GM12865 (cell line): ENCODE data around the gene TBC1D2B.
A peak's percentile ranks its signal among the peaks of the same experiment; 100 is the strongest.

Experiments
- DNase-seq: peaks from one replicate; pipeline ENCODE4 v3.0.0; 2010; ENCODE audit warnings: low read depth
- H3K4me3 ChIP-seq: 2 replicates; pipeline ENCODE4 v1.5.1; 2011; ENCODE audit warnings: mild to moderate bottlenecking, low read depth, low read length, control low read depth
- CTCF ChIP-seq: IDR thresholded peaks from 2 replicates; pipeline ENCODE4 v1.5.1; 2011; ENCODE audit warnings: low read length, control low read depth, low read depth, inconsistent platforms; ENCODE audit not compliant: insufficient read depth; ENCODE audit errors: missing control alignments

Gene TBC1D2B

GRCh38 chr15:78067328-78068228, 9.9 kb downstream of the TBC1D2B start:
- H3K4me3 ChIP-seq, result no peak overlapping the region
- no peak for DNase-seq
- TF ChIP-seq CTCF, result no peak

- TF ChIP-seq CTCF, result no peak
- H3K4me3 ChIP-seq, result peak overlapping the region; percentile 61
- peak; percentile 91 for DNase-seq
These were observed 11.3 kb downstream of the TBC1D2B start for GRCh38 chr15:78065973-78066946.

GRCh38 chr15:78065284-78065872, 12.1 kb downstream of the TBC1D2B start:
- peak overlapping the region; percentile 61 for H3K4me3 ChIP-seq
- TF ChIP-seq CTCF, result no peak
- DNase-seq, result peak; percentile 67

GRCh38 chr15:78064544-78064943, 13.0 kb downstream of the TBC1D2B start:
- no peak for TF ChIP-seq CTCF
- peak overlapping the region; percentile 61 for H3K4me3 ChIP-seq
- no peak for DNase-seq

GRCh38 chr15:78063970-78064385, 13.5 kb downstream of the TBC1D2B start:
- peak overlapping the region; percentile 61; the same call in 1 of the 2 replicates for H3K4me3 ChIP-seq
- no peak for DNase-seq
- no peak for TF ChIP-seq CTCF

GRCh38 chr15:78063217-78063616, 14.3 kb downstream of the TBC1D2B start:
- no peak for TF ChIP-seq CTCF
- no peak overlapping the region for H3K4me3 ChIP-seq
- no peak for DNase-seq
